Germinal center (tissue), 1 donor: Measurements from ENCODE around the gene SLC25A48.
"Not testable (repeated sequence)": the region's sequence is repeated elsewhere in the genome, so short reads cannot be mapped to it uniquely, and the experiment has no call there.

Experiments used
- DNase-seq: peaks from one replicate; pipeline ENCODE4 v3.0.0; 2012; ENCODE audit warnings: mixed read lengths, low spot score

SLC25A48 gene

GRCh38 chr5:135830384-135830700 is 4.1 kb upstream of the SLC25A48 start:
- DNase-seq = no peak

- no peak for DNase-seq
Observed at GRCh38 chr5:135830876-135831275, 3.6 kb upstream of the SLC25A48 start.

GRCh38 chr5:135831439-135831838 is 3.0 kb upstream of the SLC25A48 start:
- no peak for DNase-seq

- DNase-seq = no peak
Observed at GRCh38 chr5:135831851-135832555, 2.5 kb upstream of the SLC25A48 start.

- no peak for DNase-seq
Observed at GRCh38 chr5:135832941-135833920, 1.2 kb upstream of the SLC25A48 start.

GRCh38 chr5:135833961-135834638 is 363 bp upstream of the SLC25A48 start:
- DNase-seq = no peak

GRCh38 chr5:135835766-135836165 is 1.3 kb downstream of the SLC25A48 start:
- no peak for DNase-seq

GRCh38 chr5:135838395-135838794 is 3.9 kb downstream of the SLC25A48 start:
- DNase-seq = not testable (repeated sequence)

- no peak for DNase-seq
Observed at GRCh38 chr5:135839566-135839965, 5.1 kb downstream of the SLC25A48 start.

- no peak for DNase-seq
Observed at GRCh38 chr5:135840959-135841358, 6.5 kb downstream of the SLC25A48 start.

GRCh38 chr5:135842737-135843136 is 8.3 kb downstream of the SLC25A48 start:
- no peak for DNase-seq

GRCh38 chr5:135843571-135844337 is 9.3 kb downstream of the SLC25A48 start:
- no peak for DNase-seq

GRCh38 chr5:135846311-135846710 is 11.8 kb downstream of the SLC25A48 start:
- no peak for DNase-seq

GRCh38 chr5:135847976-135848375 is 13.5 kb downstream of the SLC25A48 start:
- no peak for DNase-seq

GRCh38 chr5:135850231-135850630 is 15.8 kb downstream of the SLC25A48 start:
- no peak for DNase-seq

GRCh38 chr5:135850671-135851070 is 16.2 kb downstream of the SLC25A48 start:
- no peak for DNase-seq

GRCh38 chr5:135851186-135851914 is 16.9 kb downstream of the SLC25A48 start:
- no peak for DNase-seq

- no peak for DNase-seq
Observed at GRCh38 chr5:135851915-135852845, 17.7 kb downstream of the SLC25A48 start.

GRCh38 chr5:135857630-135858311 is 23.3 kb downstream of the SLC25A48 start:
- DNase-seq = no peak
